Measurements from ENCODE around the gene SFSWAP. TPM values are rescaled to one million over a fixed set of nuclear protein-coding genes. Genes with fewer than 3 reads are reported as not detected.

The SFSWAP gene
- total RNA-seq, 4 donors from 2014 or later, result 45.9 to 66.2 (median 55.4) TPM

DNA sequence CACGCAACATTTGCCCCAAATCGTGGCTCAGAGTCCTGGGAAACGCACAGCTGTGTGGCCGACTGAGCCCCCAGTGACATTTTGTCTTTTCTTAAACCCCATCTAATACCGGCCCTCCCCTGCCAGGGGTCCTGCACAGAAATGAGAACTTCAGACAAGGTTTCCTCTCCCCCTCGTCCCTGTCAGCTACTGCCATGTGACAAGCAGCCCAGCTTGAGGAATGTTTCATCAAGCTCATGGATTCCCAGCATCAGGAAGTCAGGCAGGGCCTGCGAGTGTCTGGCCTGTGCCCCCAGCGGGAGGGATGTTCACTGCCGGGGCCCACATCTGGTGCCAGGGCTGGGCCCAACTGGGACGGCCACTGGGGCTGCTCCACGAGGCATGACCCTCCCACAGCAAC is 133.2 kb downstream of the SFSWAP start:
- no peak for DNase-seq
- Histone ChIP-seq H3K27me3 (no peaks in the 10 kb centered on the region), H3K36me3 (no peaks in the 10 kb centered on the region), H3K4me3 (no peak overlapping the region), H3K27ac (no peak overlapping the region), H3K9me3 (no peaks in the 10 kb centered on the region), H3K4me1 (no peaks in the 10 kb centered on the region)
- in situ Hi-C loops (cut with MboI; ENCODE audit: low pct_ligation_motif_present in 1 of 4, low pct_unique_long_range_greater_than_20kb in 1 of 4, low sequenced_read_pairs in 3 of 4), result no loop called here
- intact Hi-C loops (cut with DNase I; ENCODE audit: low total_unique reads), result no loop called here
- 96 to 100% methylated on average over 3 to 7 of the region's 11 CpGs for WGBS, 2 donors (ENCODE audit: low coverage in 1 of 2)
- TF ChIP-seq, protein P1, sequence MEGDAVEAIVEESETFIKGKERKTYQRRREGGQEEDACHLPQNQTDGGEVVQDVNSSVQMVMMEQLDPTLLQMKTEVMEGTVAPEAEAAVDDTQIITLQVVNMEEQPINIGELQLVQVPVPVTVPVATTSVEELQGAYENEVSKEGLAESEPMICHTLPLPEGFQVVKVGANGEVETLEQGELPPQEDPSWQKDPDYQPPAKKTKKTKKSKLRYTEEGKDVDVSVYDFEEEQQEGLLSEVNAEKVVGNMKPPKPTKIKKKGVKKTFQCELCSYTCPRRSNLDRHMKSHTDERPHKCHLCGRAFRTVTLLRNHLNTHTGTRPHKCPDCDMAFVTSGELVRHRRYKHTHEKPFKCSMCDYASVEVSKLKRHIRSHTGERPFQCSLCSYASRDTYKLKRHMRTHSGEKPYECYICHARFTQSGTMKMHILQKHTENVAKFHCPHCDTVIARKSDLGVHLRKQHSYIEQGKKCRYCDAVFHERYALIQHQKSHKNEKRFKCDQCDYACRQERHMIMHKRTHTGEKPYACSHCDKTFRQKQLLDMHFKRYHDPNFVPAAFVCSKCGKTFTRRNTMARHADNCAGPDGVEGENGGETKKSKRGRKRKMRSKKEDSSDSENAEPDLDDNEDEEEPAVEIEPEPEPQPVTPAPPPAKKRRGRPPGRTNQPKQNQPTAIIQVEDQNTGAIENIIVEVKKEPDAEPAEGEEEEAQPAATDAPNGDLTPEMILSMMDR (IDR thresholded peaks at IDR 0.05), result no peak
- no peak for TF ChIP-seq POLR2AphosphoS5 (IDR thresholded peaks at IDR 0.05)
- no peak for TF ChIP-seq POLR2A (IDR thresholded peaks at IDR 0.05)
- TF ChIP-seq EP300 (IDR thresholded peaks at IDR 0.05; ENCODE audit: low read depth), result no peak

DNA sequence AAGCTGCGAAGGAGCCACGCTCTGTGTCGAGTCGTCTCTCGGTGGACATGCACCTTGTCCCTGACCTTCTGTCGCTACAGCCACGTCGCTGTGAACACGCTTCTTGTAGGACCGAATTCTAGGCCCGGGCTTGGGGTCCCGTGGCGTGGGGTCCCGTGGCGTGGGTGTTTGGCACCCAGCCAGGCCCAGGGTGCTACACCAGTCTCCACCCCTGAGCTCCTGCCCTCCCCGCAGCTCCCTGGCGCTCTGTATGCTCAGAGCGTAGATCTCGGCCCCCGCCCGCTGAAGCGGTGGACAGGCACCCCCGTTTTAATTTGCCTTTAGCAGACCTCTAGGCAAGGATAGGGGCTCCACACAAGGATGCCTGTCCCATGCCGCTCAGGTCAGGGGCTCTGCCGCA is 133.8 kb downstream of the SFSWAP start:
- intact Hi-C loops (cut with DNase I; ENCODE audit: low total_unique reads) (no loop called here), in situ Hi-C loops (cut with MboI; ENCODE audit: low pct_ligation_motif_present in 1 of 4, low pct_unique_long_range_greater_than_20kb in 1 of 4, low sequenced_read_pairs in 3 of 4) (no loop called here)
- no peaks in the 10 kb centered on the region for H3K4me1 ChIP-seq
- no peak for DNase-seq
- H3K4me3 ChIP-seq, result no peak overlapping the region
- no peaks in the 10 kb centered on the region for H3K9me3 ChIP-seq
- H3K27ac ChIP-seq, result no peak overlapping the region
- H3K27me3 ChIP-seq, result no peaks in the 10 kb centered on the region
- 92% methylated on average over 25 of the region's 25 CpGs; no CpG with 5 or more reads in 1 of the 2 donors for WGBS, 2 donors (ENCODE audit: low coverage in 1 of 2)
- TF ChIP-seq POLR2AphosphoS5 (IDR thresholded peaks at IDR 0.05) (no peak), EP300 (IDR thresholded peaks at IDR 0.05; ENCODE audit: low read depth) (no peak), POLR2A (IDR thresholded peaks at IDR 0.05) (no peak)
- TF ChIP-seq, protein P1 (IDR thresholded peaks at IDR 0.05), result no peak
- no peaks in the 10 kb centered on the region for H3K36me3 ChIP-seq

DNA sequence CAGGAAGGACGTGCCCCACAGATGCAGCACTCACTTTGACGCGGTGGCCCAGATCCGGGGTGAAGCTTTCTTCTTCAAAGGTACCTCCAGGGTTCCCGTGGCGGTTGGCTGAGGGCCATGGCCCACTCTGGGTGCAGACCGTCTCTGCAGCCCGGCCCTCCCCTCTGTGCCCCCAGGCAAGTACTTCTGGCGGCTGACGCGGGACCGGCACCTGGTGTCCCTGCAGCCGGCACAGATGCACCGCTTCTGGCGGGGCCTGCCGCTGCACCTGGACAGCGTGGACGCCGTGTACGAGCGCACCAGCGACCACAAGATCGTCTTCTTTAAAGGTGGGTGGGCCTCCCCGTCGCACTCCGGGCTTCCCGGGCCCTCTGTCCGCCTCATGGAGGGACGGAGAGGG is 134.2 kb downstream of the SFSWAP start:
- no peaks in the 10 kb centered on the region for H3K27me3 ChIP-seq
- DNase-seq, result no peak
- WGBS, 2 donors (ENCODE audit: low coverage in 1 of 2), result 92% methylated on average over 27 of the region's 29 CpGs; no CpG with 5 or more reads in 1 of the 2 donors
- intact Hi-C loops (cut with DNase I; ENCODE audit: low total_unique reads) (no loop called here), in situ Hi-C loops (cut with MboI; ENCODE audit: low pct_ligation_motif_present in 1 of 4, low pct_unique_long_range_greater_than_20kb in 1 of 4, low sequenced_read_pairs in 3 of 4) (no loop called here)
- no peak for TF ChIP-seq POLR2AphosphoS5 (IDR thresholded peaks at IDR 0.05)
- TF ChIP-seq EP300 (IDR thresholded peaks at IDR 0.05; ENCODE audit: low read depth), result no peak
- TF ChIP-seq, protein P1 (IDR thresholded peaks at IDR 0.05), result no peak
- no peak for TF ChIP-seq POLR2A (IDR thresholded peaks at IDR 0.05)
- H3K9me3 ChIP-seq, result no peaks in the 10 kb centered on the region
- no peaks in the 10 kb centered on the region for H3K4me1 ChIP-seq
- no peak overlapping the region for H3K4me3 ChIP-seq
- H3K27ac ChIP-seq, result no peak overlapping the region
- no peaks in the 10 kb centered on the region for H3K36me3 ChIP-seq

DNA sequence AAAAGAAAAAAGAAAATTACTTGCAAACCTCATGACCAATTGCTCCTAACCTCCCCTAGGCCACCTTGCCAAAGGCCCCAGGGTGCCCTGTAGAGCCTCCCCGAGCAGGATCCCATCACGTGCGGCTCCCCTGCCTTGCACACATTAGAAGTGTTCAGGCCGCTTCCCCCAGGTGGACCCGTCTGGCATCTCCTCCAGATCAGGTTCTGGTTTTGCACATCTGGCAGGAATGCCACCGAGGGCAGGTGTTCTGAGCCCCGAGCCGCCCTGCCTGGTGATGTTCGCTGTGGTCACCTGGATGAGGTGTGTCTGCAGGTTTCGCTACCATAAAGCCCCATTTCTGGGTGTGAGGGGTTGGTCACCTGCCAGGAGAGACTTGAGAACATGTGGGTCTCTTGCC is 136.6 kb downstream of the SFSWAP start:
- H3K9me3 ChIP-seq, result no peaks in the 10 kb centered on the region
- in situ Hi-C loops (cut with MboI; ENCODE audit: low pct_ligation_motif_present in 1 of 4, low pct_unique_long_range_greater_than_20kb in 1 of 4, low sequenced_read_pairs in 3 of 4), result no loop called here
- no peaks in the 10 kb centered on the region for H3K36me3 ChIP-seq
- no peaks in the 10 kb centered on the region for H3K27me3 ChIP-seq
- no peaks in the 10 kb centered on the region for H3K4me1 ChIP-seq
- intact Hi-C loops (cut with DNase I; ENCODE audit: low total_unique reads), result no loop called here
- H3K27ac ChIP-seq, result no peak overlapping the region
- H3K4me3 ChIP-seq, result no peak overlapping the region
- no peak for TF ChIP-seq POLR2AphosphoS5 (IDR thresholded peaks at IDR 0.05)
- no peak for TF ChIP-seq POLR2A (IDR thresholded peaks at IDR 0.05)
- WGBS, 2 donors (ENCODE audit: low coverage in 1 of 2), result 84% methylated on average over 10 of the region's 10 CpGs; no CpG with 5 or more reads in 1 of the 2 donors
- DNase-seq, result no peak

DNA sequence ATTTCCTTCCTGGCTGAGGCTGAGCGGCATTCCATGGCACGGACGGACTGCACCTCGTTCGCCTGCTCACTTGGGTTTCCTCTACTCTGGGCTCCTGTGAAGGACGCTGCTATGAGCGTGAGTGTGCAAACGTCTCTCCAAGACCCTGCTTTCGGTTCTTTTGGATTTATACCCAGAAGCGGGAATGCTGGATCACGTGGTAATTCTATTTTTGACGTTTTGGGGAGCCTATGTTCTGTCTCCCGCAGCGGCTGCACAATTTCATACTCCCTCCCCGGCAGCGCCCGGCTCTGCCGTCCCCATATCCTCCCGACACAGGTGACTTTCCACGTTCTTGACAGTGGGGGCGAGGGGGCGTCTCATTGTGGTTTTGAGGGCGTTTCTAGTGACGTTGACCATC is 137.9 kb downstream of the SFSWAP start:
- H3K27ac ChIP-seq, result no peak overlapping the region

More for the DNA sequence above, 137.9 kb downstream of the SFSWAP start:
- intact Hi-C loops (cut with DNase I; ENCODE audit: low total_unique reads), result no loop called here
- H3K27me3 ChIP-seq, result no peaks in the 10 kb centered on the region
- H3K4me3 ChIP-seq, result no peak overlapping the region
- H3K36me3 ChIP-seq, result no peaks in the 10 kb centered on the region
- 82 to 84% methylated on average over 18 to 24 of the region's 24 CpGs for WGBS, 2 donors (ENCODE audit: low coverage in 1 of 2)
- H3K9me3 ChIP-seq, result no peaks in the 10 kb centered on the region
- DNase-seq, result no peak
- no peaks in the 10 kb centered on the region for H3K4me1 ChIP-seq
- in situ Hi-C loops (cut with MboI; ENCODE audit: low pct_ligation_motif_present in 1 of 4, low pct_unique_long_range_greater_than_20kb in 1 of 4, low sequenced_read_pairs in 3 of 4), result no loop called here
- TF ChIP-seq POLR2AphosphoS5 (IDR thresholded peaks at IDR 0.05) (no peak), POLR2A (IDR thresholded peaks at IDR 0.05) (no peak), EP300 (IDR thresholded peaks at IDR 0.05; ENCODE audit: low read depth) (no peak)
- TF ChIP-seq, protein P1 (IDR thresholded peaks at IDR 0.05), result no peak

Data from transverse colon (tissue), 4 donors.